Transverse colon (tissue), 4 donors: ENCODE results near the gene TMEM119. TPM values are rescaled to one million over a fixed set of nuclear protein-coding genes. Genes with fewer than 3 reads are reported as not detected.

ENCODE experiments used
- DNase-seq: peaks from one replicate; pipeline ENCODE4 v3.0.0-alpha.2; 2019
- H3K27ac ChIP-seq, 4 donors: fragments of 200-600 bp; sonication (generic); 2 replicates each; pipeline ENCODE4 v1.5.1; 2016 to 2018; ENCODE audit warnings: inconsistent platforms in 4 of 4
- H3K27me3 ChIP-seq: fragments of 200-600 bp; sonication (generic); 2 replicates; pipeline ENCODE4 v1.5.1; 2017; ENCODE audit warnings: inconsistent platforms
- H3K36me3 ChIP-seq, 4 donors: fragments of 200-600 bp; sonication (generic); 2 replicates each; pipeline ENCODE4 v1.5.1; 2017 to 2019; ENCODE audit warnings: inconsistent platforms in 4 of 4
- H3K4me1 ChIP-seq, 4 donors: fragments of 200-600 bp; sonication (generic); 2 replicates each; pipeline ENCODE4 v1.5.1; 2017 to 2020; ENCODE audit warnings: inconsistent platforms in 4 of 4
- H3K4me3 ChIP-seq, 4 donors: fragments of 200-600 bp; sonication (generic); 1 replicate in 1 of 4; 2 replicates in 3 of 4; pipeline versions ENCODE4 v1.5.1 to v1.6.1; 2017 to 2019; ENCODE audit warnings: inconsistent platforms in 4 of 4
- H3K9me3 ChIP-seq, 2 donors: fragments of 200-600 bp; sonication (generic); 2 replicates each; pipeline ENCODE4 v1.5.1; 2017 to 2019; ENCODE audit warnings: inconsistent platforms in 2 of 2
- EP300 ChIP-seq: sonication (generic); formaldehyde crosslinking; IDR thresholded peaks from one replicate; pipeline ENCODE4 v1.6.1; 2017; ENCODE audit warnings: antibody characterized with exemption, low read depth
- POLR2A ChIP-seq: fragments of 450-650 bp; IDR thresholded peaks from one replicate; pipeline ENCODE4 v1.6.1; 2016; ENCODE audit warnings: antibody characterized with exemption, mild to moderate bottlenecking, moderate library complexity
- POLR2AphosphoS5 ChIP-seq, 3 donors: sonication (generic); formaldehyde crosslinking; IDR thresholded peaks; one replicate each; pipeline ENCODE4 v1.6.1; 2016; ENCODE audit warnings: antibody characterized with exemption in 3 of 3
- WGBS, 2 donors: methylation state at CpG; one replicate each; pipeline ENCODE4 v1.1.5; 2018; ENCODE audit warnings: low coverage in 1 of 2; 5-methylcytosine and 5-hydroxymethylcytosine counted together
- in situ Hi-C, 4 donors: fragments of 200-750 bp; cut with MboI; loops; one replicate each; pipeline versions ENCODE4 v1.15.0 to v1.15.1; 2017; ENCODE audit warnings: low sequenced_read_pairs in 3 of 4, low pct_ligation_motif_present in 1 of 4, low pct_unique_long_range_greater_than_20kb in 1 of 4
- intact Hi-C: fragments of 100-400 bp; cut with DNase I; formaldehyde crosslinking; loops from one replicate; pipeline ENCODE4 v1.15.1; 2023; ENCODE audit warnings: low total_unique reads
- total RNA-seq, 4 donors: library from RNA; depleted of rRNA; stranded (reverse); fragments of >200 nt; gene quantifications; one replicate each; pipeline ENCODE4 v1.1.0, GENCODE V29; 2016
- TF ChIP-seq, protein P1 (sequence below), 5 experiments: fragments of 200-600 bp in 3 of 5; fragments of 450-650 bp in 2 of 5; sonication (generic) in 3 of 5; IDR thresholded peaks; 1 replicate in 2 of 5; 2 replicates in 3 of 5; pipeline ENCODE4 v1.5.1; 2016 to 2017; ENCODE audit warnings: antibody characterized with exemption in 5 of 5, inconsistent platforms in 3 of 5, mild to moderate bottlenecking in 2 of 5, moderate library complexity in 1 of 5

The TMEM119 gene
- total RNA-seq, 4 donors from 2014 or later: 3.3 to 18.3 (median 9.7) TPM

- in situ Hi-C loops: no loop called here
Observed at GRCh38 chr12:108602976-108603704, 5.3 kb upstream of the TMEM119 start.

DNA sequence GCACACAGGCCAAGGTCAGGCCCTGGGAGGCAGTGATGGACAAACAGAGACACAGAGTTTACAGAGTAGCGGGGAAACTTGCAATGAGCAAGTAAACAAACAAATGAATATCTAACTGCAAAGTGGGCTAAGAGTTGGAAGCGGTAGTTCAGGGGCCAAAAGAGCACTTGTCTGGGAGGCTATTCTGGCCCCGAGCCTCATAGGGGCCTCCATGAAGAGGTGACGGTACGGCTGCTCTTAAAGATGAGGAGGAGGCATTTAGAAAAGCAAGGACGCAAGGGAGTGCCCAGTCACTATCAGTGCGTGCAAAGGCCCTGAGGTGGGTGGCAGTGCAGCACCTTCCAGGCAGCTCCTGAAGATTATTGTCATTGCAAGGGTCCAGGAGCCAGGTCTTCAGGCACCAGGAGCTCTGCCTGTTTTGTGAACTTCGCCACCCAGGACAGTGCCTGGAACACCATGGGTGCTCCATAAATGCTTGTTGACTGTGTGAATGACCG lies 4.4 kb upstream of the TMEM119 start:
- WGBS, 2 donors: 84 to 86% methylated on average over 5 to 9 of the region's 9 CpGs
- Histone ChIP-seq H3K4me3 (no peak overlapping the region), H3K27ac (no peak overlapping the region), H3K27me3 (no peaks in the 10 kb centered on the region), H3K36me3 (no peaks in the 10 kb centered on the region), H3K4me1 (no peaks in the 10 kb centered on the region), H3K9me3 (no peaks in the 10 kb centered on the region)
- no peak for TF ChIP-seq POLR2A
- TF ChIP-seq EP300: no peak
- no peak for TF ChIP-seq POLR2AphosphoS5 (IDR thresholded peaks at IDR 0.05)
- TF ChIP-seq, protein P1, sequence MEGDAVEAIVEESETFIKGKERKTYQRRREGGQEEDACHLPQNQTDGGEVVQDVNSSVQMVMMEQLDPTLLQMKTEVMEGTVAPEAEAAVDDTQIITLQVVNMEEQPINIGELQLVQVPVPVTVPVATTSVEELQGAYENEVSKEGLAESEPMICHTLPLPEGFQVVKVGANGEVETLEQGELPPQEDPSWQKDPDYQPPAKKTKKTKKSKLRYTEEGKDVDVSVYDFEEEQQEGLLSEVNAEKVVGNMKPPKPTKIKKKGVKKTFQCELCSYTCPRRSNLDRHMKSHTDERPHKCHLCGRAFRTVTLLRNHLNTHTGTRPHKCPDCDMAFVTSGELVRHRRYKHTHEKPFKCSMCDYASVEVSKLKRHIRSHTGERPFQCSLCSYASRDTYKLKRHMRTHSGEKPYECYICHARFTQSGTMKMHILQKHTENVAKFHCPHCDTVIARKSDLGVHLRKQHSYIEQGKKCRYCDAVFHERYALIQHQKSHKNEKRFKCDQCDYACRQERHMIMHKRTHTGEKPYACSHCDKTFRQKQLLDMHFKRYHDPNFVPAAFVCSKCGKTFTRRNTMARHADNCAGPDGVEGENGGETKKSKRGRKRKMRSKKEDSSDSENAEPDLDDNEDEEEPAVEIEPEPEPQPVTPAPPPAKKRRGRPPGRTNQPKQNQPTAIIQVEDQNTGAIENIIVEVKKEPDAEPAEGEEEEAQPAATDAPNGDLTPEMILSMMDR (IDR thresholded peaks at IDR 0.05): no peak
- in situ Hi-C loops (no loop called here), intact Hi-C loops (no loop called here)
- DNase-seq: no peak

More at GRCh38 chr12:108602976-108603704, 5.3 kb upstream of the TMEM119 start:
- intact Hi-C loops: no loop called here
- no peak for DNase-seq
- WGBS, 2 donors: 81% methylated on average over 7 of the region's 15 CpGs; no CpG with 5 or more reads in 1 of the 2 donors
- TF ChIP-seq POLR2AphosphoS5 (IDR thresholded peaks at IDR 0.05): no peak
- Histone ChIP-seq H3K36me3 (no peaks in the 10 kb centered on the region), H3K4me3 (no peak overlapping the region), H3K27me3 (no peaks in the 10 kb centered on the region), H3K4me1 (no peaks in the 10 kb centered on the region), H3K27ac (no peak overlapping the region), H3K9me3 (no peaks in the 10 kb centered on the region)

- no peaks in the 10 kb centered on the region for H3K36me3 ChIP-seq
- no peak overlapping the region for H3K27ac ChIP-seq
- no peaks in the 10 kb centered on the region for H3K9me3 ChIP-seq
- no peaks in the 10 kb centered on the region for H3K27me3 ChIP-seq
- no peaks in the 10 kb centered on the region for H3K4me1 ChIP-seq
- no peak for DNase-seq
- WGBS, 2 donors: 52% methylated on average over 4 of the region's 4 CpGs; no CpG with 5 or more reads in 1 of the 2 donors
- TF ChIP-seq POLR2AphosphoS5 (IDR thresholded peaks at IDR 0.05) (no peak), POLR2A (no peak), EP300 (no peak)
- TF ChIP-seq, protein P1 (IDR thresholded peaks at IDR 0.05): no peak
- H3K4me3 ChIP-seq: no peak overlapping the region
- in situ Hi-C loops: no loop called here
- intact Hi-C loops: no loop called here
Observed at GRCh38 chr12:108600702-108601007, 2.8 kb upstream of the TMEM119 start.

GRCh38 chr12:108599948-108600701 lies 2.2 kb upstream of the TMEM119 start:
- in situ Hi-C loops (no loop called here), intact Hi-C loops (no loop called here)
- DNase-seq: no peak
- H3K27me3 ChIP-seq: no peaks in the 10 kb centered on the region
- no peak for TF ChIP-seq POLR2AphosphoS5 (IDR thresholded peaks at IDR 0.05)
- TF ChIP-seq, protein P1 (IDR thresholded peaks at IDR 0.05): no peak
- no peaks in the 10 kb centered on the region for H3K36me3 ChIP-seq
- H3K9me3 ChIP-seq: no peaks in the 10 kb centered on the region
- no peak overlapping the region for H3K27ac ChIP-seq
- H3K4me3 ChIP-seq: no peak overlapping the region
- no peaks in the 10 kb centered on the region for H3K4me1 ChIP-seq
- 78 to 100% methylated on average over 1 to 10 of the region's 10 CpGs for WGBS, 2 donors
